NCI-H2171 (cell line): ENCODE data around the gene RECQL5.

Experiments used
- DNase-seq: peaks from one replicate; lab custom pipeline; 2025; lab: John Stamatoyannopoulos, UW

RECQL5 gene

DNA sequence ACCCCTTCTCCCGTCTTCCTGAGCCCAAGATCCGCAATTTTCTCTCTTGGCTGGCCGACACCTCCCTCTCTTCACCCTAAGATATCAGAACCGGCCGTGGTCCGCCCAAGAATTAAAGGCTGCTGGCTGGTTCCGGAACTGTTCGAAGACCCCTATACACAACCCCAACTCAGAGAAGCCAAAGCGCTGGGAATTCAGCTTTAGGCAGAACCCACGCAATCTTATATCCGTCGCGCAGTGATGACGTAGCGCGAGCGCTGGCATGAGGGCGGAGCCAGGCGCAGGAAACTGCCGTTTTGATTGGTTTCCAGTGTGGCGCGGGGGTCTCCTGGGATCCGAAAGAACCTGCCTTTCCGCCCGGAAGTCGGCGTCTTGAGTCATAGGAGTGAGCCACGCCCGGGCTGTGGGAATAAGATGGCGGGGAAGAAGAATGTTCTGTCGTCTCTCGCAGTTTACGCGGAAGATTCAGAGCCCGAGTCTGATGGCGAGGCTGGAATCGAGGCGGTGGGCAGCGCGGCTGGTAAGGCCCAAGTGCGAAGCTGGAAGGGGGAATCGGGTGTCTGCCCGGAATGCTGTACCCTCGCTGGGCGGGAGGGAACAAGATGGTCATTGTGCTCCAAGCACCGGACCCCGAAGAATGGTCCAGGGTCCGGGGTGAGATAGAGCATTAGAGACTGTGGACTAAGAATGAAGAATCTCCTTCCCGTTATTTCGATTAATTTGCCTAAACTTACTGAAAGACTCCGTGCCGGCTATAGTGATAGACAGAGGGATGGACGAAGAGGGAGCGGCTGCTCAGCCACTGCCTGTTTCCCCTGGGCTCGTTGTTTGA is at the start of gene RECQL5, which contains the start of gene SAP30BP:
Gene RECQL5, minus strand, starts transcription at position 196 of the 832 bp plus-strand sequence. CDS start 597 bp downstream, outside the sequence.
Gene SAP30BP, plus strand, starts transcription at position 380 of the 832 bp plus-strand sequence. Its CDS starts 35 bp downstream, at position 415.
- peak; percentile 98 for DNase-seq

DNA sequence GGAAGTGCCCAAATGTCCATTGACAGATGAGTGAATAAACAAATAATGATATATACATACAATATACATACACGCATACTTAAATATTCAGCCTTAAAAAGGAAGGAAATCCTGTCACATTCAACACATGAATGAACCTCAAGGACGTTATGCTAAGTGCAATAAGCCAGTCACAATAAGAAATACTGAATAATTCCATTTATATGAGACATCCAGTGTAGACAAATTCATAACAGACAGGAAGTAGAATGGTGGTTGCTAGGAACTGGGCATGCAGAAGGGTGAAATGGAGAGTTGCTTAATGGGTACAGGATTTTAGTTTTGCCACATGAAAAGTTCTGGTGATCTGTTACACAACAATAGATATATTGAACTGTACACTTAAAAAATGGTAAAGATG is 45.5 kb upstream of the RECQL5 start:
- no peak for DNase-seq

DNA sequence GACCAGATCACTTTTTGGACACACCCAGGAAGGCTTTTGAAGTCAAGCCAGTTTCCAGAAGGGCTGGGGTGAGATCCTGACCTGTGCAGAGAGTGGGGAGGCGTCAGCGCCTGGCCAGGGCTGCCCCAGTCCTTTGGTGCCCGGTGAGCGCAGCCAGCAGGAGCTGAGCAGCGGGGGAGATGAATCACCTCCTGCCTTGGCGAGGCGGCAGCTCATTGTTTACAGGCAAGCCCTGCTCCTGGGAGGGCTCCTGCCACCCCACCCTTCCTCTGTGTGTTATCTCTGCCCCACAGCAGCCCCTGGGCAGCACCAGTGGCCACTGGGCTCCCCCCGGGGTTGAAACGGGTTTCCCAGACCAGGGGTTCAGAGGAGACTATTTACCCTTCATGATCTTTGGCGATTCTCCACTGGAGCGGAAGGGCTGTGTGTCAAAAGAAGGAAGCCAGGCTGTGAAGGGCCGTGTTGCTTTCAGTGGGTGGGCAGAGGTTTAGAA is 40.2 kb upstream of the RECQL5 start:
- DNase-seq = no peak

- no peak for DNase-seq
Observed at GRCh38 chr17:75706042-75706728, 39.2 kb upstream of the RECQL5 start.

DNA sequence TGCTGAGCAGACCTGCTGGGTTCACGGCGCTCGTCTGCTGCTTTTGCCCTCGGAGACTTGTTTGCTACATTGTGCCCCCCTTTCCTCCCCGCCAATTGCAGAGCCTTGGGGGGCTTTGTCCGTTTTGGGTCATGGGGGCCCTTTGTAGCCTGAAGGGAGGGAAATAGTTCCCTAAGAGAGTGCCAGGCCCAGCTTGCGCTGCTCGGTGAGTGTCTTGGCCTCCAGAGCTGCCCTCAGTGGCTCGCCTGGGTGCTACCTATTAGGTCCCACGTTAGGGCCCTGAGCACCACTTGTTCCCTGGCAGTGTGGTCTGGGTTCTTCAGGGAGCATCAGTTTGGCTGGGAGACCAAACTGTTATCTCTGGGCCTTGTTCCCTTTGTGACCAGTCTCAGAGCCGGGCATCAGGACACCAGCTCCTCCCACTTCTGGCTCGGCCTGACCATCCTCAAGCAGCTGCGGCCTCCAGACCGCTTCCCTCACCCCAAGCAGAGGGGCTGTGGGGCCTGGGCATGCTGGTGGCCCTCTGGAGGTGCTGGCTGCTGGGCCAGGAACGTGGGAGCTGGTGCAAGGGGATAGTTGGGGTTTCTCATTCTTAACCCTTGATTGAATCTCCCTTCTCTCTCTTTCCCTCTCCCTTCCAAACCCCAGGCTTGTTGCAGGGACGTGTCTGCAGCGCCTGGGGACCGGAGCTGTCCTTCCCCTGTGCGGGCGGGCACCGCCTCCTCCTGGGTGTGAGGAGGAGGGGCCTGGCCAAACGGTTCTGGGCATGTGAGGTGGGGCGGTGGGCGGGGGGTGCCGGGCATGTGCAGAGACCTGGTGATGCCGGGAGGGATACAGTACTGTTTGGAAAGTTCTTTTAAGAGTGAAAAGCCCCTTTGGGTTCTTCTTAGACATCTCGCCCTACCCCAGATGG is 38.3 kb upstream of the RECQL5 start:
- no peak for DNase-seq

- no peak for DNase-seq
Observed at GRCh38 chr17:75703591-75703990, 36.6 kb upstream of the RECQL5 start.

DNA sequence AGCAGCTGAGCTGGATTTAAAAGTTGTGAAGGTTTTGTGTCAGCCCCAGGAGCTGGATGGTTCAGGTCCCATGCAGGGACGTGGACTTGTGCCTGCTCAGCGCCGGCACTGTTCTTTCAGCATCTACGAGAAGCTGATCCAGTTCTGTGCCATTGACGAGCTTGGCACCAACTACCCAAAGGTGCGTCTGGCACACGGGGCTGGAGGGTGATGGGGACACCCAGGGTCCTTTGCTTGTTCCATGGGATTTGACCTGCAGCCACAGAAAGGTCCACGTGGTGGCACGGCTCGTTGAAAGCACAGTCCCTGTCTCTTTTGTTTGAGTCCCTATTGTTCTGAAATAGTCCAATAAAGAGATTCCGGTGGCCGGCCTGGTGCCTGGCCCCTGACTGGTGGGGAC is 36.2 kb upstream of the RECQL5 start:
- no peak for DNase-seq

GRCh38 chr17:75701288-75701687 is 34.3 kb upstream of the RECQL5 start:
- DNase-seq = no peak

DNA sequence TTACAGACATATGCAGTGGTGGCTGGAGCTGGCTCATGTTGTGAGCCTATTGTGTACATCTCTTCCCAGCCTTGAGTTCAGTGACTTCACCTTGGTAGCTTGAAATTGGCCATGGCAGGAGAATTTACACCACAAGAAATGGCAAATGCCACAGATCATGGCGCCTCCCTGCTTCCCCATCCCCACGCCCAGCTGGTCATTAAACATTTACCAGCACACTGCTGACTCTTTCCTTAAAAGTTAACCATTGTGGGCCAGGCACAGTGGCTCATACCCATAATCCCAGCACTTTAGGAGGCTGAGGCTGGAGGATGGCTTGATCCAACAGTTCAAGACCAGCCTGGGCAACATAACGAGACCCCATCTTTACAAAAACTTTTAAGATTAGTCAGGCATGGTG is 31.7 kb upstream of the RECQL5 start:
- DNase-seq = no peak

DNA sequence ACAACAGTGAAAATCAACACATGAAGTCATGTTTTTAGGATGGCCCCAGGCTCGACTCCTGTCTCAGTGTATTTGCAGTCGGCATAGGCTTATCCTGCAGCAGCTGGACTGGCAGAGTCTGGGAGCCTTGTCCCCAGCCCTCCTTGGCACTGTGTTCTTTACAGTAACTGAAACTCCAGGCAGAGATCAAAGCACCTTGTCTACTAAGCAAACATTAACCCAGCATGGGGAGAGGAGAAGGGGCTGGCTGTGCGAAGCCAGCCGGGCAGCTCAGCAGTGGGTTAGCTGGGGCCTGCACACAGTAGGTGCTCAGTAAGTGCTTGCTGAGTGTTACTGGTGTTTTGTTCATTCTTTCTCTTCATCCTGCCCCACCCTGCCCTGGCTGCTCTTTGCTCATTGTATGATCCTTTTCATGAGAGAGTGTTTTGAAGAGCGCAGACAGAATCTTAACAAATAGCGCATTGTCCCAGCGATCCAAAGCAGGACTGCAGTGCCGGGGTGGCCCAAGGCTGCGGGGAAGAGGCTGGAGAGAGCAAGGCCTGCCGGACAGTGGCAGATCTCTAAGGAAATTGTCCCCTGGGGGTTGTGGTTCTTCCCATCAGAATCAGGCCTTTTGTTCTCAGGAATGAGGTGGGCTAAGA is 30.8 kb upstream of the RECQL5 start:
- DNase-seq = no peak

DNA sequence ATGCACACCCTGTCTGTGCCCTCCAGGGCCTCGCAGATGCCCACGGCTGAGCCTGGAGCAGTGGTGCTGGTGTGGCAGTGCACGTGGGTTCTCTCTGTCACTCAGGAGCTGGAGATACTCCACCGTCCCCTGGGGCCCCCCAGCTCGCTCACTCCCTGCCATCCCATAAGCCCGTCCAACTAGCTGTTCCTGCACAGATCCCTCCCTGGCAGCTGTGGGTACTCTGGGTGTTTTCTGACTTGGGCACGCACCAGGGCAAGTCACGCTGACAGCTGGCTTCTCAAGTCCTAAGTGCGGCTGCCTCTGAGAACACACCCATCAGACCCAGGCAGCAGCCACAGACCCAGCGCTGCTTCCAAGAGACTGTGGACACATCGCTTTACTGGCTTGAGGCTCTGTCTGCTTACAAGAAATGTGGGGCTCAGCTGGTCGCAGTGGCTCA is 28.9 kb upstream of the RECQL5 start:
- no peak for DNase-seq

- no peak for DNase-seq
Observed at GRCh38 chr17:75695141-75695829, 28.3 kb upstream of the RECQL5 start.

GRCh38 chr17:75694536-75694935 is 27.6 kb upstream of the RECQL5 start:
- no peak for DNase-seq

DNA sequence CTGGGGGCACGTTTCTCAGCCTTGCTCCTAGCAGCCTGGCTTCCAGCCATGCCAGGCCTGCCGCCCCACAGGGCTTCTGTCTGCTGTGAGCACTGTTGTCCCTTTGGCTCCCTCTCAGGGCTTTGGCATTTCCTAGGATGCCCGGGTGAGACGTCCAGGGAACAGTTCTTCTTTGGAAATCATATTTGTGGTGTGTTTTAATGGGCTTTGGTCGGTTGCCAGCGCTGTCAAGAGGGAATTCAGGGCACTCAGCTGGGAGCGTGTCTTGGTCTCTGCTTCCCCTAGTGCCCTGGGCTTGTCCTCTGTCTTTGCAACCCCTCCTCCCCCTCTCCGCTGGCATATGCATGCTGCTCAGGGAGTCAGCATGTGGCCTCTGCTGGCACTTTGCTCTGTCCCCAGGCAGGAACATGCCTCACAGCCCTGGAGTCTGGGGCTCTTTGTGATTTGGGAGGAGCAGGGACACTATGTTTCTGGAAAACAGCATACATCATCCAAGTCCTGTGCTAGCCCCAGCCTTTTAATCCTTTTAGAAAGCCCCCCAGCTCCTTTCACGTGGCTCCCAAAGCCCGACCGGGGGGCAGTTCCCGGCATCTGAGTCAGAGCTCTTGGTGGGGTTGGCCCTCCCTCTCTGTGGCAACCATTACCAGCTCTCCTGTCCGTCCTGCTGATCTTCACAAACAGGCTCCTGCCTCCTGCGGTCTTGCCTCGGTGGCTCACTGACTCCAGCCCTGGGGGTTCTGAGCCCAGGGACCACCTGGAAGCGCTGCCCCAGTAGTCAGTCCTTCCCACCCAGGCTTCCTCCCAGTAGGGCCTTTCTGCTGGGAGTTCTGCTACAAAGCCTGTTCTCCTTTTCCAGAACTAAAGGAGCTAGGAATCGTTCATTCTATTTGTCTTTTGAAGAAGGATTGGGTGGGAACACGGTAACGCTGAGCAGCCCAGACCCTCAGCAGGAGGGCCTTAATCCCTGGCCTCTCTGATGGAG is 26.8 kb upstream of the RECQL5 start:
- DNase-seq = peak; percentile 40

DNA sequence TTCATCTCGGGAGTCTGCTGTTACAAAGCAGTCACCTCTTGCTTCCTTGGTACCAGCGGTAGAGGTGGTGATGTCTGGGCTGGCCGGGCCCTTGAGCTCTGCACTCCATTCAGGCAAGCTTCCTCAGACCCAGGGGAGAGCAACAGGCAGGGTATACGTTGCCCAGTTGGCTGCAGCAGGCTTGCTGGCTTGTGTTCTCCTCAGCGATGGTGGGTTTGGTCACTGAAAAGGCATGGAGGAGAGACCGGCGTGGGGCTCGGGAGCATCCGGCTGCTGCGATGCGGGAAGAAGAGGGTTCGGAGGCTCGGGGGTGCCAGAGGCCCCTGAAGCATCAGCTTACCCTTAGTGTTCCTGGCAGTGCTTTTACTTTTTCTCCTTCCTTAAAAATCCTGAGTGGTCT is 26.0 kb upstream of the RECQL5 start:
- DNase-seq = no peak

DNA sequence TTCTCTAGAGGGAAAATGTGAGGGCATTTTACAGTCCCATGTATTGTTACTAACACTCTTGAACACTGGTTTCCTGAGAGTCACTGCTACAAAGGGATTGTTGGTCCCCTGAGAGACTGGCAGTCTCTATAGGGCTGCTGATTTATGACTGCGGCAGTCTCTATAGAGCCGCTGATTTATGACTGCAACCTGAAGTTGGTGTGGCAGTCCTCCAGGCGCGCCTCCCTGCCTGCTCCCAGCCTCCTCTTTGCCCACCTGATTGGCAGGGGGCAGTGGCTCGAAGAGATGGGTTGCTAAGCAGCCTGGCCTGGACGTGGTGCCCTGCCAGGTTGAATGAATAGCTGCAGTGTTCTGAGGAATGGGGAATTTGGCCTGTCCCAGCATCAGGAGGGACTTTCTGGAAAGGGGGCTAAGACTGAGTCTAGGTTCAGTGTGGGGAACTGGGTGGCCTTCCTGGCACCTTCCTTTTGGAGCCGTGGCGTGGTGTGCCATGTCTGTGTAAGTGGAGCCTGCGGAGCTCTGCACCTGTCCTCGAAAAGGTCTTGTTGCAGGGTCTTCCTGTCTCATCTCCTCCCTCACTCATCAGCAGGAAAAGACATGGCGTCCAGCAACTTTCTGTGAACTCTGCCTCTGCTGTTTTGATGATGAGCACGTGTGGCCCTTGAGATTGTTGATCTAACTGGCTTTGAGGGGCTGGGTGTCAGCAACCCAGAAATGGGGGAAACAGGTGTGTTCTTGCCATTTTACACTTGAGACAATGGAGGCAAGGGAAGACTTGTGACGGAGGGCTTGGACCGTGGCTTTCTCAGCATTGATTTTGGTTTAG is 25.1 kb upstream of the RECQL5 start:
- no peak for DNase-seq

DNA sequence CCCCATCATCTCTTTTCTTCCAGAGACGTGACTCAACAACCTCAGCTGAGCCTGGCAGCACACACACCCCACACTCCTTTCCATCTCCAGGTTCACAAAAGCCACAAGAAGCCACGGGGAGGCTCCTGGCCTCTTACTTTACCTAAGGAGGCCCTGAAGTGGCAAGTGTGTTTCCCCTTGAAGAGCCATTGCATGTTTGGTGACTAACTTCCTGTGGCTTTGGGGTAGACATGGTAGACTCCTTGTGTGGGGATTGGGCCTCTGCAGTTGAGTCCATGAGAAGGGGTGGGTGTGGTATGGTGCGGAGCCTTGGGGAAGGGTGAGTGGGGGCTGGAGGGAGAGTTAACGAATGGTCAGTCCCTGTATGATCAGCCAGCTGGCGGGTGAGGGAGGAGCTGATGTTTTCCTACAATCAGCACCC is 24.4 kb upstream of the RECQL5 start:
- DNase-seq = no peak

- DNase-seq = no peak
Observed at GRCh38 chr17:75689441-75689873, 22.5 kb upstream of the RECQL5 start.
